ENCODE results near the gene COP1.

The COP1 gene

DNA sequence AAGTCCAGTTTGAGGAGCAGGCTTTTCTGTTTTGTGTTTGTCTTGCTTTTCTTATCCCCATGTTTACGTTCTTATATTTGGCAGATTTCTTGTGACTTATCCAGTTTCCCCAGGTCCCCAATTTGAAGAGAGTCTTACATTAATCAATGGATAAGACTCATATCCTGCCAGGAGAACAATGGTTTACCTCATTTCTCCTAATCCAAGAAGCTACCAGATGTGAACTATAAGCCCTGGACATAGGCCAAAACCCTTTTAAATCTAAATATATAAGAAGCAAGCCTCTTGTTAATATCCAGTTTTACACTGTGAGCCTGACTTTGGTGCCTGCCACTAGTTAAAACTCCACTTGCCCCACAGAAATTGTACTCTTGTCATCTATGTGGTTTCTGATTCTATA lies 15.1 kb upstream of the COP1 start:
- H3K79me2 ChIP-seq, result no peaks in the 10 kb centered on the region
- no peak overlapping the region for H3K27ac ChIP-seq
- no peak overlapping the region for H3K9ac ChIP-seq
- no peaks in the 10 kb centered on the region for H3K36me3 ChIP-seq (ENCODE audit: control insufficient read depth, insufficient read depth, low read length)
- no peak overlapping the region for H3K4me2 ChIP-seq (ENCODE audit: low read length)
- H3K4me1 ChIP-seq, result no peaks in the 10 kb centered on the region
- H2AFZ ChIP-seq, result no peak overlapping the region
- TF ChIP-seq, protein P1, sequence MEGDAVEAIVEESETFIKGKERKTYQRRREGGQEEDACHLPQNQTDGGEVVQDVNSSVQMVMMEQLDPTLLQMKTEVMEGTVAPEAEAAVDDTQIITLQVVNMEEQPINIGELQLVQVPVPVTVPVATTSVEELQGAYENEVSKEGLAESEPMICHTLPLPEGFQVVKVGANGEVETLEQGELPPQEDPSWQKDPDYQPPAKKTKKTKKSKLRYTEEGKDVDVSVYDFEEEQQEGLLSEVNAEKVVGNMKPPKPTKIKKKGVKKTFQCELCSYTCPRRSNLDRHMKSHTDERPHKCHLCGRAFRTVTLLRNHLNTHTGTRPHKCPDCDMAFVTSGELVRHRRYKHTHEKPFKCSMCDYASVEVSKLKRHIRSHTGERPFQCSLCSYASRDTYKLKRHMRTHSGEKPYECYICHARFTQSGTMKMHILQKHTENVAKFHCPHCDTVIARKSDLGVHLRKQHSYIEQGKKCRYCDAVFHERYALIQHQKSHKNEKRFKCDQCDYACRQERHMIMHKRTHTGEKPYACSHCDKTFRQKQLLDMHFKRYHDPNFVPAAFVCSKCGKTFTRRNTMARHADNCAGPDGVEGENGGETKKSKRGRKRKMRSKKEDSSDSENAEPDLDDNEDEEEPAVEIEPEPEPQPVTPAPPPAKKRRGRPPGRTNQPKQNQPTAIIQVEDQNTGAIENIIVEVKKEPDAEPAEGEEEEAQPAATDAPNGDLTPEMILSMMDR (IDR thresholded peaks at IDR 0.05), result no peak
- no peak overlapping the region for H3K4me3 ChIP-seq (ENCODE audit: low read depth, low read length)
- no peaks in the 10 kb centered on the region for H3K27me3 ChIP-seq (ENCODE audit: control insufficient read depth, insufficient read depth, low read length)
- no peaks in the 10 kb centered on the region for H3K9me3 ChIP-seq (ENCODE audit: control insufficient read depth, low read length)

DNA sequence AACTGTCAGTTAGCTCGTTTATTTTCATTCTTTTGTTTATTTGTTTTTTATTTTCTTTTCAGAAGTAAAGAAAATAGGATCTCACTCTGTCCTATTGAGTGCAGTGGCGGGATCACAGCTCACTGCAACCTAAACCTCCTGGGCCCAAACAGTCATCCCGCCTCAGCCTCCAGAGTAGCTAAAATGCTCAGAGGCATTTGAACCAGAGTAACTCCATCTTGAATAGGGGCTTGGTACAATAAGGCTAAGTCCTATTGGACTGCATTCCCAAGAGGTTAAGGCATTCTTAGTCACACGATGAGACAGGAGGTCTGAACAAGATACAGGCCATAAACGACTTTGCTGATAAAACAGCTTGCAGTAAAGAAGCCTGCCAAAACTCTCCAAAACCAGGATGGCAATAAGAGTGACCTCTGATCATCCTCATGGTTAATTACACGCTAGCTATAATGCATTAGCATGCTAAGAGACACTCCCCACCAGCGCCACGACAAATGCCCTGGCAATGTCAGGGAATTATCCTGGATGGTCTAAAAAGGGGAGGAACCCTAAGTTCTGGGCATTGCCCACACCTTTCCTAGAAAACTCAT lies 13.1 kb upstream of the COP1 start:
- Histone ChIP-seq H2AFZ (no peak overlapping the region), H3K9ac (no peak overlapping the region), H3K36me3 (ENCODE audit: control insufficient read depth, insufficient read depth, low read length) (no peaks in the 10 kb centered on the region), H3K4me1 (no peaks in the 10 kb centered on the region), H3K9me3 (ENCODE audit: control insufficient read depth, low read length) (no peaks in the 10 kb centered on the region), H3K27ac (no peak overlapping the region), H3K4me3 (ENCODE audit: low read depth, low read length) (no peak overlapping the region), H3K27me3 (ENCODE audit: control insufficient read depth, insufficient read depth, low read length) (no peaks in the 10 kb centered on the region), H3K79me2 (no peaks in the 10 kb centered on the region), H3K4me2 (ENCODE audit: low read length) (no peak overlapping the region)
- TF ChIP-seq, protein P1 (IDR thresholded peaks at IDR 0.05), result no peak

DNA sequence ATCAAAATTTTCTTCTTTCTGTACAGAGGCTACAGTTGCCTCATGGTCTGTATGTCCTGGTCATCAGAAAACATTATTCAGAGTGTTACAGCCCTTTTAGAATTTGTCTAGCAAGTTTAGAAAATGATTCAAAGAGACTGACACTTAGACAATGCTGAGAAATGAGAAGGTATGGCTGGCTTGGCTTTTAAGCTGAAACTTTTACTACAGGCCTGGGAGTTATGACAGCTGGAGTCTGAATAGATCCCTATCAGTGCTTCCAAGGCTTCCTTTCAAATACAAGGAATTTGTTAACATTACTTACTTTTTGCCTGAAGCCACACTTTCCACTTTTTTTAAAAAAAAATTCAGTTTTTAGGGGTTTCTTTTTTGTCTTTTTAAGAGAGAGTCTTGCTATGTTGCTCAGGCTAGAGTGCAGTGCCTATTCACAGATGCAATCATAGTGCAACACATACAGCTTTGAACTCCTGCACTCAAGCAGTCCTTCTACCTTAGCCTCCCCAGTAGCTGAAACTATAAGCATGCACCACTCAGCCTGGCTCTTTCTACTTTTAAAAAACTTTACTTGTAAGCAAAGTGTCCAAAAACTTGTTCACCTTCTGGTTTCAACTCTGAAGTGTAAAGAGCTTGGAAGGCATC lies 10.5 kb upstream of the COP1 start:
- TF ChIP-seq, protein P1 (IDR thresholded peaks at IDR 0.05), result no peak
- Histone ChIP-seq H3K9me3 (ENCODE audit: control insufficient read depth, low read length) (no peaks in the 10 kb centered on the region), H3K27ac (no peak overlapping the region), H3K4me1 (no peaks in the 10 kb centered on the region), H3K36me3 (ENCODE audit: control insufficient read depth, insufficient read depth, low read length) (no peaks in the 10 kb centered on the region), H3K27me3 (ENCODE audit: control insufficient read depth, insufficient read depth, low read length) (no peaks in the 10 kb centered on the region), H3K4me2 (ENCODE audit: low read length) (no peak overlapping the region), H3K79me2 (no peaks in the 10 kb centered on the region), H2AFZ (no peak overlapping the region), H3K4me3 (ENCODE audit: low read depth, low read length) (no peak overlapping the region), H3K9ac (no peak overlapping the region)

DNA sequence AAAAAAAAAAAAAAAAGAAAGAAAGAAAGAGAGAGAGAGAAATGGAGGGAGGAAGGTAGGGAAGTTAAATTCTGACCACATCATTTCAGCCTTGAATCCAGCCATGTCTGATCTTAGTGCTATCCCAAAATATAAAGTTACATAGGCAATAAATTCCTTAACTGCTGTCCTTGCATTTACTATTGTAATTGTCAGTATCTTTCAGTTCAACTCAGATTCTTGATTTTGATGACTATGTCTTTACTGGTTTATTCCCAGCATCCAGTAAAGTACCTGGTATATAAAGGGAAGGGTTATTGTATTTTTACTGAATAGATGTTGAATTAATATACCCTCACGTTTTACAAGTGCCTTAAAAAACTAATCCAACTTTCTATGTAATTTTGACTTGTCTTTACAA lies 8.9 kb upstream of the COP1 start:
- Histone ChIP-seq H3K36me3 (ENCODE audit: control insufficient read depth, insufficient read depth, low read length) (no peaks in the 10 kb centered on the region), H3K27ac (no peak overlapping the region), H3K4me2 (ENCODE audit: low read length) (no peak overlapping the region), H3K79me2 (no peaks in the 10 kb centered on the region), H3K4me3 (ENCODE audit: low read depth, low read length) (no peak overlapping the region), H3K27me3 (ENCODE audit: control insufficient read depth, insufficient read depth, low read length) (no peaks in the 10 kb centered on the region), H3K9ac (no peak overlapping the region), H3K4me1 (no peaks in the 10 kb centered on the region), H3K9me3 (ENCODE audit: control insufficient read depth, low read length) (no peaks in the 10 kb centered on the region), H2AFZ (no peak overlapping the region)
- TF ChIP-seq, protein P1 (IDR thresholded peaks at IDR 0.05), result no peak
